ENCODE measurements around the gene DPP10.

DPP10 gene

DNA sequence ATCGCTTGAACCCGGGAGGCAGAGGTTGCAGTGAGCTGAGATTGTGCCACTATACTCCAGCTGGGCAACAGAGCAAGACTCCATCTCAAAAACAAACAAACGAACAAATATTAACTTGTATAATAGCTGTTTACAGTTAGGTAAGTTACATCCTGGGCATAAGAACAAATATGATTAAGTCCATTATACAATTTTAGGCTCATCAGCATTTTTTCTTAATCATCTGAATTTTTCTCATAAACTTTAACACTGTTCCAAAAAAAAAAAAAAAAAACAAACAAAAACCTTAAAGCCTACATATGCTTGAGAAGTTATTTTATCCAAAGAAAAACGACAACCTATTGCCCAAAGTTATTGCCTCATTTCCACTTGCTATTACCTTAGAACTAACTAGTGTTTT, 1042.5 kb downstream of the DPP10 start:
- DNase-seq = no peak

DNA sequence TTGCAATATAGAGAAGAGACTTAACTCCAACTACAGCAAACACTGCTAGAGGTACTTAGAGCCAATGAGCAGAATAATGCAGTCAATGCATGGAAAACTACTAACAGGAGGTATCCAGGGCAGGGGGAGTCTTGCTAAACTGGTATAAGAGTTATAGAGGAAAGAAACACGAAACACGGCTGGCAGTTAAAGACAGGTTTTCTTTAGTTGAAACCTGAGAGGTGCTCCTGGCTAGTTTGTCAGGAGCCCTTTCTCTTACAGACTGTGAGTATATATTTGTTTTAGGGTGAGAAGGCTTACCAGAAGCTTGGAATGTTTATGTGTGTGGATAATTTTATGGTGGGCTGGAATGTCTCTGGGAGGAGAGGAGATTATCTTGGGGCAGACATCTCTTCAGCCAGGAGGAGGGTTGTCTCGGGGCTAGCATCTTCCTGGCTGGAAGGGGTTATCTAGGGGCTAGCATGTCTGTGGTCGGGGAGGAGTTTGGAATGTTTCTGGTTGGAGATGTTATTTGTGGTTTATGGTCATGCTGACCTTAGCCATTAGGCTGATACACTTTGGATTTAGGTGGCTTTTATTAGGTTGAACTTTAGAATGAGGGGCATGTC, 1048.8 kb downstream of the DPP10 start:
- DNase-seq = no peak

DNA sequence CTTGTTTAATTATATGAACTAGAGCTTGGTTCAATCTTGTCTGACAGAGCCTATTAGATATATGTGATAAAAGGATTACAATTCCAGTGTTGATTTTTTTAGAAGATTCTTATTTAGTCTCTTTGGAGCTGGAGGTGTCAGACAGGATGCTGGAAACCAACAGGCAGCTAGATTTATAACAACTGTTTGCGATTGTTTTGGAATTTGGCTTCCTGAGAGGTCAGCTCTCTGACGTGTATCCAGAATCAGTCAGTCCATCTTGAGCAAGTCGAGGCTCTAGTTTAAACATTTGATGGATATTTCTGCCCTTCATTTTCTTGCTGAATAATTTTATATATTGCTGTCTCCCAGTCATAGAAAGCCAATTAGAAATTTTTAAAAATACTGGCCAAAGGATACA, 1062.9 kb downstream of the DPP10 start:
- no peak for DNase-seq

DNA sequence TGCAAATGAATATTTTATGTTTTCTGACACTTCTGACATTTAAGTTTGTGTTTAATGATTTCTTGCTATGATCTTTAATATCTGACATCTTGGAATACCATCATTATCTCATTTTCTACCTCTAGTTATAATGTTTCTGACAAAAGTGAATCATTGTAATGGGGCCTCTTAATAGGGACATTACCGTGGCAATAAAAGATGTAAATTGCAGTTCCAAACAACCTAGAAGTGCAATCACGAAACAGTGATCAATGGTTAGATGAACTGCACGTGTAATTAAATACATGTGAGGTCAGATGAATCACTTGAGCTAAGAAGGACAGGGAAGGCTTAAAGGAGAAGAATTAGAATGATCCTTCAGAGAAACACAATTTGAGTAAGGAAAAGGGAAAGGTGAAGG, 1078.3 kb downstream of the DPP10 start:
- DNase-seq = no peak

- DNase-seq = no peak
Measured at GRCh38 chr2:115524452-115524851, 1082.0 kb downstream of the DPP10 start.

GRCh38 chr2:115529627-115530026, 1087.2 kb downstream of the DPP10 start:
- DNase-seq = no peak

DNA sequence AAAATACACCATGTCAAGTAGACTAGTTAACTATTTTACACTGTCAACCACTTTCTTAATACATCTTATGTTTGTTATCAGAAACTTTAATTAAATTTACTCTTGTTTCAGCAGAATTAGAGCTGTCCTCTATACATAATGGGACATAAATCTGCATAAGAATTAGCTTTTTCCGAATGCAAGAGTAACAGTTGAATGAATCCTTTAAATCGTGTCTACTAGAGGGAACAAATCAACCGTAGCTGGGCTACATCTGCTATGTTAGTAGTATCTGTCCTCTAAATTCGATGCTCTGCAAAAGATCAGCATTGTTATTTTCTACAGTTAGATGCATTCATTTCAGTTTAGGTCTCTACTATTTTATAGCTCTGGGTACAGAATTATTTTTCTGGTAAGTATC, 1090.6 kb downstream of the DPP10 start:
- no peak for DNase-seq

DNA sequence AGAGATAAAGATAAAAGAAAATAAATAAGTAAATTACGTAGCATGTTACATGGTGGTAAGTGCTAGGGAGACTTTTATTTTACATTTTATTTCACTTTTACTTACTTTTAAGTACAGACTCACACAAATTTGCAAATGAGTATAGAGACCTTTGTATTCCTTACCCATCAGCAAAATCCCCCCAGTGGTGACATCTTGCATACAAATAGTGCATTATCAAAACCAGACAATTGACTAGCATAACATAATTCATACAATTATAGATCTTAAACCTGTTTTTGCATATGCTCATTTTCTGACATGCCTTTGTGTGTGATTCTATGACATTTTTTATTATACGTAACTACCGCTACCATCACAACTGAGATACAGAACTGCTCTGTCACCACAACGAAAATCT, 1099.4 kb downstream of the DPP10 start:
- DNase-seq = no peak

GRCh38 chr2:115542331-115542730, 1099.9 kb downstream of the DPP10 start:
- DNase-seq = no peak

- DNase-seq = no peak
Measured at GRCh38 chr2:115543024-115543423, 1100.6 kb downstream of the DPP10 start.

- DNase-seq = no peak
Measured at GRCh38 chr2:115543461-115543860, 1101.0 kb downstream of the DPP10 start.

- no peak for DNase-seq
Measured at GRCh38 chr2:115549611-115550130, 1107.2 kb downstream of the DPP10 start.

- no peak for DNase-seq
Measured at GRCh38 chr2:115552726-115553125, 1110.3 kb downstream of the DPP10 start.

DNA sequence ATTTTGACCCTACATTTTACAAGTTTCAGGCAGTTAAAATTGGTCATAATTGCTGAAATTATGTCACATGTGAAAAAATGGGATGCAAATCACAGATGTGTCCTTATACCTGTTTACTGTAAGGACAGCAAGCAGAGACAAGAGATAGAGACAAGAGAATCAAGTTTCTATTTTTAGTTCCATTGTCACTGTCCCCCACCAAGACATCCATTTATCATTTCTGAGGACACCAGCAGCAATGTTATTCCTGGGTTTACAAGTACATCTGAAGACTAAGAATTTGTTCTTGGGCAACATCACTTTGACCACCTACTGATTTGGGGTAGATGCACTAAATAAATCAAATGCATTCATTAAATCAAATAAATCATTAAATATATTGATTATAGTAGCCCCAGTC, 1111.7 kb downstream of the DPP10 start:
- DNase-seq = no peak

DNA sequence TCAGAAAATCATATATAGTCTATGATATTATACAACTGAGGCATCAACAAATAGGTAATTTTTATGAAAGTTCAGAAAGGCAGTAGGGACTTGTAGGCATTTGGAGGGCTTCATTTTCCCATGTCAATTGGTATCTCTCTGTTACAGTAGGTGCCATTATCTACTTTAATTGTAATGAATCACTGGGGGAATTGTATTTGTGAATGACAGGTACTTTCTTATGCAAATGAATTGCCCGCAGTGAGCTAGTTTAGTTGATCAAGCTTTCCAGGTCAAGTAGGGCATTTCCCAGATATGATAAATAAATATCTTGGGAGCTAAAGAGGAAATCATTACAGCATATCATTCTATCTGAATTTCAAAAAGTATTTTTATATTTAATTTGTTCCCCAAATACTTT, 1116.3 kb downstream of the DPP10 start:
- DNase-seq = no peak

DNA sequence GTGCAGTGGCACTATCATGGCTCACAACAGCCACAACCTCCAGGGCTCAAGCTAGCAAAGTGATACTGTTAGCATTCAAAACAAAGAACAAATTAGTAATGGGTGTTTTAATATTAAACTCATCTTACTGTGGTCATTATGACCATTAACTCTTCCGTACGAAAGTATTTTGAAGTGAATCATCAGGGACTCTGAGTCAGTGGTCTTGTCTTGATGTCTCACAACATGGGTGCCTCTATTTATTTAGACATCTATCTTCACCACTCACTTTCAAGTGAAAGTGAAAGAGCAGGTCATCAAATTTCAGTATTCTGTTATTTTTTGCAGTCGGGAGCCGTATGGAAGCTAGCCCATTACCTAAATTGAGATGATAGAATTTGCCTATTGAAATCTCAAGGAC, 1118.2 kb downstream of the DPP10 start:
- no peak for DNase-seq

DNA sequence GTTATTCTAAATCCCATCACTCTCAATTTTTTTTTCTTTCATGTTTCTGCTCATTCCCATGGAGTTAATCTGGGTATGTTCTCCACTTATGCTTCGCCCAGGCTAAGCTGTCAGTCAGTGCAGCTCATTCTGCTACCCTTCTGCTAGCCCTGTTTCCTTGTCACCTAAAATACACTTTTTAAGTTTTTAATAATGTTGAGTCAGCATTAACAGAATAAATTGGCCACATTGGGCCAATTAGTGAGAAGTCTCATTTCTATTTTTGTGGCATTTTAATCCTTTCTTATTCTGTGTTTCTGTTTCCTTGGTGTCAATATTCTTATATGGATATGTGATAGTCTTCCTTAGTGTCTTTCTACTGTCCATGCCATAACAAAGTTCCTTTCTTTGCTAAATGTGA, 1126.2 kb downstream of the DPP10 start:
- DNase-seq = no peak

GRCh38 chr2:115569547-115569946, 1127.1 kb downstream of the DPP10 start:
- DNase-seq = no peak

GRCh38 chr2:115572746-115573145, 1130.3 kb downstream of the DPP10 start:
- DNase-seq = no peak

DNA sequence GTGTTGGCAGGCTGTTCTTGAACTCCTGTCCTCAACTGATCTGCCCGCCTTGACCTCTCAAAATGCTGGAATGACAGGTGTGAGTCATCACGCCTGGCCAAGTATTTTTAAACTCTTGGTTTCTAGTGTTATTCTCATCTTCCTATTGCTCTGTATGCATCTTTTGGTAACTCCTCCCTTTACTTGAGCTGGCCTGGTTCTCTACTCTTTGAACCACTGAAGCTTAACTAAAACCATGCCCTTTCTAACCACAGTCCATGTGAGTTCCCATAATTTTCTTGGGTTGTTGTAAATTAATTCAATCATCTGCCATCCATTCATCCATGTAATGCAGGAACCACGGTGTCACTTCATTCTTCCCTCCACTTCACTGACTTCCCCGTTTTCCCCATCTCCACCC, 1131.3 kb downstream of the DPP10 start:
- DNase-seq = no peak

GRCh38 chr2:115574667-115575066, 1132.2 kb downstream of the DPP10 start:
- DNase-seq = no peak

DNA sequence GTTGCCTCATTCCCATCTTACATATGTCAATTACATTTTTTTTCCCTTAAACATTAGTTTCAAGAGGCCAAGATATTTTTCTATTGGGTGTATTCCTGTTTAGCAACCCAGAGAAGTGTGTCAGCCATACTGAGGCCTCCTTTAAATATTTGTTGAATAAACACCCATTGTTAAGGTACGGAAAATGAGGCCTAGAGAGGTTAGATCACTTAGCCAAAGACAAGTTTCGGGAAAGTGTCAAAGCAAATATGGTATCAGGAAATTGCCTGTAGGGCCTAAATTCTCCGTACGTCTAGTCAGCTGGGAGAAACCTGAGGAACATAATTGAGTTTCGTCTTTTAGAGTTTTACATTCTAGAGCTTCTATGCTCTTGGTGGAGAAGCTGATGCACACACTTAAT, 1138.3 kb downstream of the DPP10 start:
- DNase-seq = no peak

DNA sequence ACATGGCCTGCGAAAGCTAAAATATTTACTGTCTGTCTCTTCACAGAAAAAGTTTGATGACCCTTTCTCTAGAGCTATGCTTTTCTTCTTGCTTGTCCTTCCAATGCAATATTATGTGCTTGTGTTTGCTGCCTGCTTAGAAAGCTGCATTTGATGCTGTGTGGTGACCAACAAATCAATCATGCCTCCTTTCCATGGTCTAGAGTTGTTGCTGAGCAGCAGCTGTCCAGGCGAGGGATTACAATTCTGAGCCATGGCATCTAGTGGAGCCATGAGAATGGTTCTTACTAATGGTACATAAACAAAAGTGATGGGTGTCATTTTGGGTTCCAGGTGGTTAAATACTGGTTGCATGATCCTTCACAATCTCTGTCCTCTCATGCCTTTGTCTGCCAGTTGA, 1142.1 kb downstream of the DPP10 start:
- DNase-seq = no peak

DNA sequence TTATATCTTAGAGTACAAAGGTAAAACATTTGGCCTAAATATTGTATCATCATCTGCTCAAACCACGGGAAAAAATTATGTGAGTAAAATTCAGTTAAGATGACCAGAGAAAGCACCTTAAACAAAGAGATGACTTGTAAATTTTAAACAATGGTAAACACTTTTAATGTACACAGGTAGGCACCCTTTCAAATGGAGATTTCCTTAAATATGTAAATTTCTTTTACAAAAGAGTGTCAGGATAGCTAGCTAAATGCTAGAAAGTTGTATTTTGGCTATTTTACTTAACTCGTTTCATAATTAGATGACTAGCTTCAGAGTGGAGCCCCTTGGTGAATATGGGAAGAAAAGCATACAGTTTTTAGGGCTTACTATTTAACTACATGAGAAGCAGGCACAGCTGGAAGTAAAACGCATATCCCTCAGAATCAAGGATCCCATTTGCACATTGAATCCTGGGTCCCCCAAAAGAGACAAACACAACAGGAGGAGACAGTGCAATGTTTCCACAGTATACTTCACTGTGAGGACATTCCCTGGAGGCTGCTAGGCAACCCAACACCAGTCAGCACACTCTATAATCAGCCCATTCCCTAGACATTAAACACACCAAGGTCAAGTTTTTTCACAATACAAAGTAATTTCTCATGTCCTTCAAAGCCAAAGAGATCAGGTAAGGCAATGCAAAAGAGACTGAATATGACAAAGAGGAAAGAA, 1154.4 kb downstream of the DPP10 start:
- no peak for DNase-seq

GRCh38 chr2:115603285-115603684, 1160.8 kb downstream of the DPP10 start:
- no peak for DNase-seq

All from NK-92 treated with Interleukin-12 subunit alpha and Interleukin-12 subunit beta, amount 100 ng/mL, for 24 hours (cell line).